NAMALWA (cell line): ENCODE data around the gene C1QL1.
A peak's percentile ranks its signal among the peaks of the same experiment; 100 is the strongest.

ENCODE experiments used
- DNase-seq: peaks from one replicate; pipeline ENCODE4 v3.0.0-alpha.2; 2015; ENCODE audit warnings: low spot score

The C1QL1 gene

DNA sequence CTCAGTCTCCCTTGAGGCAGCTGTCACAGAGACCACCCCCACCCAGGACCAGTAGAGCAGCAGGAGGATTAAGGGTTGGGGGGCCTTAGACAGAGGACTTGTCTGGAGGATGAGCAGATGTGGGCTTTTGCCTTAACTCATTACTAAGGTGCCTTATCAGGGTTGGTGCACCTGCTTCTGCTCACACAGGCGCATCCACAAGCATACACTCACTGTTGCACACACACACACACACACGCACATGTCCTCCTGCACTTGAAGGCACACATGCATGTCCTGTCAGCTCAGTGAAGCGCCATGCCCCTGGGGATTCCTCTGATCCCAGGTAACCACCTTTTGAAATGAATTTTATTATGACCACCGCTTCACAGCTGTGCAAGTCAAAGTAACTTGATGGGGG is 54.0 kb downstream of the C1QL1 start:
- peak; percentile 43 for DNase-seq

- DNase-seq = no peak
These were observed 54.4 kb downstream of the C1QL1 start for GRCh38 chr17:44913676-44914075.

GRCh38 chr17:44912763-44913544 is 55.1 kb downstream of the C1QL1 start:
- no peak for DNase-seq

DNA sequence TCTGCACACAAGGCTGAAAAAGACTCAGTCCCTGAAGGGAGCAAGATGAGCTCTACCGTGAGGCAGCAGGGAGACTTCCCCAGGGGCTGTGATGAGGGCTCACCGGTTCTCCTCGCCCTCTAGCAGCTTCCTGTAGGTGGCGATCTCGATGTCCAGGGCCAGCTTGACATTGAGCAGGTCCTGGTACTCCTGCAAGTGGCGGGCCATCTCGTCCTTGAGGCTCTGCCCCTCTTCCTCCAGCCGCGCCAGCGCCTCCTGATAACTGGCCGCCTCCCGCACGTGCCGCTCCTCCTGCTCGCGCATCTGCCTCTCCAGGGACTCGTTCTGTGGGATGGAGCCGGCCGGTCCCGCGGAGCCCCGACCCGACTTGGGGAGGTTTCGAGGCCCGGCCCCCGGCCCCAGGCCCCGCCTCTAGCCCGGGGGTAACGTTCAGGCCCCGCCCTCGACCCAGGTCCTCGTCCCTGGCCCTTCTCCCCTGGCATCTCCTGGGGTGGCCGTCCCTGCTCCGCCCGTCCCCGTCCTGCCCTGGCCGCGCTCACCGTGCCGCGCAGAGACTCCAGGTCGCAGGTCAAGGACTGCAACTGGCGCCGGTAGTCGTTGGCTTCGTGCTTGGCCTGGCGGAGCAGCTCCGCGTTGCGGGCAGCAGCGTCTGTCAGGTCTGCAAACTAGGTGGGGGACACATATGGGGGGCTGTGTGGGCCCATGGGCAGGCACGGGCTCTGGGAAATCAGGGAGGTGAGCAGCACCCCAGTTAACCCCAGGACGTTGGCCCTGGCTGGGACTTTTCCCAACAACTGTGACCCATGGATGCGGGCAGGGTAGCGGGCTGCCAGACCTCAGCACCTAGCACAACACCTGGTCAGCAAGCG is 56.7 kb downstream of the C1QL1 start:
- peak; percentile 61 for DNase-seq

GRCh38 chr17:44910231-44911106 is 57.6 kb downstream of the C1QL1 start:
- no peak for DNase-seq
